NK-92 (cell line): ENCODE data around the gene OVOL3.
"Not testable (repeated sequence)": the region's sequence is repeated elsewhere in the genome, so short reads cannot be mapped to it uniquely, and the experiment has no call there.

ENCODE experiments used
- DNase-seq: peaks from one replicate; lab custom pipeline; 2025; ENCODE audit not compliant: unreplicated experiment; lab: John Stamatoyannopoulos, UW

Gene OVOL3

DNA sequence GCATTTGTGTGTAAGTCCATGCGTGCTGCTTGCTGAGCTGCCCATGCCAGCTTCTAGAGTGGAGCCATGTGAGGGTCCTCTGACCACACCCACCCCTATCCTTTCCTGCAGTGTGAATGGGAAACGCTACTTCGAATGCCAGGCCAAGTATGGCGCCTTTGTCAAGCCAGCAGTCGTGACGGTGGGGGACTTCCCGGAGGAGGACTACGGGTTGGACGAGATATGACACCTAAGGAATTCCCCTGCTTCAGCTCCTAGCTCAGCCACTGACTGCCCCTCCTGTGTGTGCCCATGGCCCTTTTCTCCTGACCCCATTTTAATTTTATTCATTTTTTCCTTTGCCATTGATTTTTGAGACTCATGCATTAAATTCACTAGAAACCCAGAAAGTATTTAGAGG lies 14.6 kb downstream of the OVOL3 start:
- DNase-seq: no peak

DNA sequence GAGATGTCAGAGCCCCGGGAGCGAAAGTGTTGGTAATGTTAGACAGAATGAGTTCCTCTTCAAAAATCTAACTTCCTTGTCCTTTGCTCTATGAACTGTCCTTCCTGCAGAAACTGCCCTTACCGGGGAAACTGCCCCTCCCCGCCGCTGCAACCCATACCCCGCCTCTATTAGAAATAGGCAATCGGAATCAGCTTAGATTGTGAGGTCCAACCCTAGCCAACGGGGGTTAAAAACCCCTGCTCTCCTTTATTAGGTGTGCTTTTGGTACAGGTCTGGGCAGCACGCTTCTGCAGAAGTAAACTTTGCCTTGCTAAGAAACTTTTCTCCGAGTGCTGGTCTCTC lies 17.4 kb downstream of the OVOL3 start:
- no peak for DNase-seq

GRCh38 chr19:36131221-36131620 lies 20.3 kb downstream of the OVOL3 start:
- DNase-seq: not testable (repeated sequence)

GRCh38 chr19:36134867-36135266 lies 23.9 kb downstream of the OVOL3 start:
- not testable (repeated sequence) for DNase-seq

DNA sequence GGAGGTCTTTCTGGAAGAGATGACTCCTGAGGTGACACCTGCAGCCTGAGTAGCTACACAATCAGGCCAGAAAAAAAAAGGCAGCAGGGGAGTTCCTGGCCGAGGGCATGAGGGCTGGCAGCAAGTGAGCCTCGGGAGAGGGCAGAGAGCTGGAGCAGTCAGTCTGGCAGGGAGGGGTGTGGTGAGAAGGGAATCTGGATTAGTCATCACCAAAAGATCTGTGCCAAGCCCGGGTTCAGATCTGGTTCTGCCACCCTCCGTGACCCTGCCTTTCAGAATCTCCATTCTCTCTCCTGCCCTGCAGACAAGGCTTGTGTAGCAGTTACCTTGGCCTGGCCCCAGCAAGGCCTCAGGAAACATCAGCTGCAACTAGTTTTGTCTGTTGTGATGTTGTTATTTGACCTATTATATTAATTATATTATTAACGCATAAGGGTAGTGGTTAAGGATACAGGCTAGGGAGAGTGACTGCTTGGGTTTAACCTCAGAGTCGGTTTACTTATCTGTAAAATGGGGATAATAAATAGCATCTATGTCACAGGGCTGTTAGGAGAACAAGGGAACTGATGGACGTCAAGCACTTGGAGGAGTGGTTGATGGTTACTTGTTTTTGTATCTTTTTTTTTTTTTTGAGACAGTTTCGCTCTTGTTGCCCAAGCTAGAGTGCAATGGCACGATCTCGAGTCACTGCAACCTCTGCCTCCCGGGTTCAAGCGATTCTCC lies 26.2 kb downstream of the OVOL3 start:
- no peak for DNase-seq

- DNase-seq: no peak
Measured at GRCh38 chr19:36139120-36139472, 28.2 kb downstream of the OVOL3 start.

GRCh38 chr19:36139473-36140303 lies 28.7 kb downstream of the OVOL3 start, which contains the start of gene CAPNS1:
Gene CAPNS1 (plus strand): TSS chr19:36140066. CDS start chr19:36141012, 946 bp downstream.
- DNase-seq: peak; percentile 63

- DNase-seq: no peak
Measured at GRCh38 chr19:36140304-36141038, 29.5 kb downstream of the OVOL3 start.

- DNase-seq: no peak
Measured at GRCh38 chr19:36141039-36141927, 30.3 kb downstream of the OVOL3 start.

- no peak for DNase-seq
Measured at GRCh38 chr19:36142046-36142445, 31.1 kb downstream of the OVOL3 start.

DNA sequence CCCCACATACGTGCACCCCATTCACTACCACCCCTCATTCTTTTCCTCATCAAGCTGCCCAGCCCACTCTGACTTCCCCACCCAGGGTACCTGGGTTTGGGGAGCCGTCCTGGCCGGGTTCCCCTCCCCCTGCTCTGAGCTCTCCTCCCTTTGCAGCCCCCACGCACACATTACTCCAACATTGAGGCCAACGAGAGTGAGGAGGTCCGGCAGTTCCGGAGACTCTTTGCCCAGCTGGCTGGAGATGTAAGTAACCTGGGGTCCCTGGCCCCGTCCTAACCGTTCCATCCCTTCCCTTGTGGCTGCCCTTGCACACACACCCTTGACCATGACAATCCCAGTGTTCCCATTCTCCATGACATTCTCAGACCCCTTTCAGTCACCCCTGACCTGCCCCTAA lies 31.6 kb downstream of the OVOL3 start:
- DNase-seq: no peak

DNA sequence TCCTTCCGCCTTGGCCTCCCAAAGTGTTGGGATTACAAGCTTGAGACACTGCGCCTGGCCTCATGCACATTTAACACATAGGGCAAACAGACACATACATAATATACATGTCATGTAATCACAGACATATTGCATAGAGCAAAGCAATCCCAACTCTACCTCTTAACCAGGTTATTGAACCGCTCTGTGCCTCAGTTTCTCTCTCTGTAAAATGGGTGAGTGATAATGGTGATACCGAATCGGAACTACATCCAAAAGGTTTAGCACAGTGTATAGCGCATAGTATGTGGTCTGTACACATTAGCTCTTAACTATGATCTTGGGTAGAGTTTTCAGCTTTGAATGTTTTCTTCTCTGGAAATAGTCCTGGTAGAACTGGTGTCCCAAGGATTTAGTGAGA lies 33.7 kb downstream of the OVOL3 start:
- DNase-seq: no peak

DNA sequence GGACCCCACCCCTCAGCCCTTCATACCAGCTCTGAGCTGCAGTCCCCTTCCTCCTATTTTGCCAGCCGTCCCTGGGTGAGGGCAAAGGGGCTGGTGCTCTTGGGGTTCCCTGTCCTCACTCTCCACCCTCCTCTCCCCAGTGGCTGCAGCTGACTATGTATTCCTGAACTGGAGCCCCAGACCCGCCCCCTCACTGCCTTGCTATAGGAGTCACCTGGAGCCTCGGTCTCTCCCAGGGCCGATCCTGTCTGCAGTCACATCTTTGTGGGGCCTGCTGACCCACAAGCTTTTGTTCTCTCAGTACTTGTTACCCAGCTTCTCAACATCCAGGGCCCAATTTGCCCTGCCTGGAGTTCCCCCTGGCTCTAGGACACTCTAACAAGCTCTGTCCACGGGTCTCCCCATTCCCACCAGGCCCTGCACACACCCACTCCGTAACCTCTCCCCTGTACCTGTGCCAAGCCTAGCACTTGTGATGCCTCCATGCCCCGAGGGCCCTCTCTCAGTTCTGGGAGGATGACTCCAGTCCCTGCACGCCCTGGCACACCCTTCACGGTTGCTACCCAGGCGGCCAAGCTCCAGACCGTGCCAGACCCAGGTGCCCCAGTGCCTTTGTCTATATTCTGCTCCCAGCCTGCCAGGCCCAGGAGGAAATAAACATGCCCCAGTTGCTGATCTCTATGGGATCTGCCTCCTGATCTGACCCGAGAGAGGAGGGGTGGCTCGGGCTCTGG lies 38.9 kb downstream of the OVOL3 start:
- DNase-seq: no peak

GRCh38 chr19:36150586-36150985 lies 39.6 kb downstream of the OVOL3 start:
- no peak for DNase-seq

GRCh38 chr19:36151144-36152018 lies 40.4 kb downstream of the OVOL3 start:
- DNase-seq: no peak

GRCh38 chr19:36152019-36152351 lies 41.0 kb downstream of the OVOL3 start:
- no peak for DNase-seq

DNA sequence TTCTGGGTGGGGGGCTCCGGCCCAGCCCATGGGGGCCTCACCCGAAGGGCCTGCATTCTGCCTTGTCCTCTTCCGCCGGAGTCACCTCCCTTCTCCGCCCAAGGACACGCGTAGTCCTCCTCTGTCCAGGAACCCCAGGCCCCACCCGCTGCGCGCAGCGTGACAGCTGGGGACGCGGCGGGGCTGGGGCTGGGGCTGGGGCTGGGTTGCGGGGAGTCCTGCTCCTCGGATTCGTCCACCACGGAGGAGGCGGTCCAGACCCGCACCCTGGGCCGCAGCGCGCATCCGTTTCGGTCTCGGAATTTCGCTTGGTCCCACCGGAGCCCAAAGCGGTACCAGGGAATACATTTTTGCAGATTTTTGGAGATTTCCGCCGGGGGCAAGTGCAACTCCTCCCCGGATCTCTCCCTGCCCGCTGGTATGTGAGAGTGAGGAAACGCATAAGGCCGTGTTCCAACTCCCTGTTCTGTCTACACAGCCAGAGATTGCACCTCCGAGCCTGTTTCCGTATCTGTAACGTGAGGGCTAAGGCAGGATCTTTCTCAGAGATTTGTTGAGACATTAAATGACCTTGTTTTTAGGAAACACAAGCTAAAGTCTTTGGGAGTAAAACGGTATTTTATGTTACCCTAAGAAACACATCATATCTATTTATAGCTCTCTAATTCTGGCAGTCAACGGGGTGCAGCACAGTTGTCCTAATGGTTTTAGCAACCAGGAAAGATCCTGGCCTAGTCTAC lies 41.6 kb downstream of the OVOL3 start, which contains the start of gene COX7A1:
COX7A1 (minus strand) TSS at position 96 of the 740 bp plus-strand sequence; CDS start at position 56, 40 bp downstream.
- DNase-seq: no peak

DNA sequence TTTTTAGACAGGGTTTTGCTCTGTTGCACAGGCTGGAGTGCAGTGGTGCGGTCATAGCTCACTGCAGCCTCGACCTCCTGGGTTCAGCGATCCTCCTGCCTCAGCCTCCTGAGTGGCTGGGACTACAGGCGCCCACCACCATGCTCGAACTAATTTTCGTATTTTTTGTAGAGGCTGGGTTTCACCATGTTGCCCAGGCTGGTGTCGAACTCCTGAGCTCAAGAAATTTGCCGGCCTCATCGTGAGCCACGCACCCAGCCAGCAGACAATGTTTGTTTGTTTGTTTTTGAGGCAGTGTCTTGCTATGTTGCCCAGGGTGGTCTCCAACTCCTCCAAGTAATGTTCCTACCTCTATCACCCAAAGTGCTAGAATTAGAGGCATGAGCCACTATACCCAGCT lies 42.2 kb downstream of the OVOL3 start:
- no peak for DNase-seq
